Left lobe of liver (tissue), 2 donors: ENCODE results near the gene THSD4. TPM values are rescaled to one million over a fixed set of nuclear protein-coding genes. Genes with fewer than 3 reads are reported as not detected.

Experiments
- ATAC-seq: fragments of 200-7000 bp; cut with Tn5 transposase; one replicate; pipeline ENCODE4 v1.9.1; 2020; ENCODE audit warnings: mild to moderate bottlenecking, moderate library complexity
- DNase-seq: peaks from one replicate; pipeline ENCODE4 v3.0.0-alpha.2; 2020; ENCODE audit warnings: low spot score
- total RNA-seq: library from RNA; stranded (reverse); gene quantifications from one replicate; pipeline ENCODE4 v1.2.1, GENCODE V29; 2021
- donor health status: DM: no; HTN: no; CAD: no; lungs with moderate emphysema.
- donor health status: DM: no; HTN: yes; CAD: no.

Gene THSD4
- total RNA-seq, 1 donor from 2014 or later = 19.5 TPM

- ATAC-seq = peak; percentile 76
- DNase-seq = no peak
These were observed 576.5 kb downstream of the THSD4 start for GRCh38 chr15:71691458-71692417.

- DNase-seq (no peak), ATAC-seq (no peak)
These were observed 582.0 kb downstream of the THSD4 start for GRCh38 chr15:71697236-71697635.

- no peak for DNase-seq
- ATAC-seq = no peak
These were observed 582.8 kb downstream of the THSD4 start for GRCh38 chr15:71698030-71698429.

GRCh38 chr15:71698742-71699141 is 583.5 kb downstream of the THSD4 start:
- no peak for ATAC-seq
- DNase-seq = no peak

- DNase-seq = no peak
These were observed 584.7 kb downstream of the THSD4 start for GRCh38 chr15:71699977-71700376.

GRCh38 chr15:71701808-71702207 is 586.5 kb downstream of the THSD4 start:
- ATAC-seq (no peak), DNase-seq (no peak)

More at GRCh38 chr15:71699977-71700376, 584.7 kb downstream of the THSD4 start:
- ATAC-seq = no peak

- ATAC-seq = no peak
- DNase-seq = no peak
These were observed 587.2 kb downstream of the THSD4 start for GRCh38 chr15:71702496-71702895.

GRCh38 chr15:71705151-71705550 is 589.9 kb downstream of the THSD4 start:
- no peak for ATAC-seq
- DNase-seq = no peak

GRCh38 chr15:71706461-71707229 is 591.4 kb downstream of the THSD4 start:
- ATAC-seq (no peak), DNase-seq (no peak)

- peak; percentile 68 for ATAC-seq
- no peak for DNase-seq
These were observed 592.2 kb downstream of the THSD4 start for GRCh38 chr15:71707230-71708050.

GRCh38 chr15:71708051-71708429 is 592.8 kb downstream of the THSD4 start:
- DNase-seq (no peak), ATAC-seq (peak; percentile 58)

GRCh38 chr15:71708741-71709140 is 593.5 kb downstream of the THSD4 start:
- ATAC-seq (no peak), DNase-seq (no peak)

GRCh38 chr15:71709808-71710418 is 594.6 kb downstream of the THSD4 start:
- ATAC-seq = no peak

GRCh38 chr15:71712182-71712581 is 596.9 kb downstream of the THSD4 start:
- DNase-seq (no peak), ATAC-seq (no peak)

More at GRCh38 chr15:71709808-71710418, 594.6 kb downstream of the THSD4 start:
- DNase-seq = no peak

- ATAC-seq = no peak
- DNase-seq = no peak
These were observed 598.0 kb downstream of the THSD4 start for GRCh38 chr15:71713191-71713809.

- ATAC-seq = no peak
These were observed 600.6 kb downstream of the THSD4 start for GRCh38 chr15:71715914-71716313.

GRCh38 chr15:71716990-71717389 is 601.7 kb downstream of the THSD4 start:
- ATAC-seq (no peak), DNase-seq (no peak)

More at GRCh38 chr15:71715914-71716313, 600.6 kb downstream of the THSD4 start:
- DNase-seq = no peak

- no peak for ATAC-seq
These were observed 603.0 kb downstream of the THSD4 start for GRCh38 chr15:71718116-71718910.

GRCh38 chr15:71723344-71723743 is 608.1 kb downstream of the THSD4 start:
- no peak for DNase-seq
- no peak for ATAC-seq

More at GRCh38 chr15:71718116-71718910, 603.0 kb downstream of the THSD4 start:
- DNase-seq = no peak
